Loucy (cell line): Measurements from ENCODE around the gene NANOS3.
A peak's percentile ranks its signal among the peaks of the same experiment; 100 is the strongest.

Experiments used
- H2AFZ ChIP-seq: fragments of 200-600 bp; sonication (generic); 2 replicates; pipeline ENCODE4 v1.6.0; 2016; ENCODE audit warnings: antibody characterized with exemption, mild to moderate bottlenecking, low read length, moderate library complexity
- H3F3A ChIP-seq: fragments of 200-600 bp; 2 replicates; pipeline ENCODE4 v1.6.0; 2016; ENCODE audit warnings: antibody characterized with exemption, low read depth, mild to moderate bottlenecking
- H3K27me3 ChIP-seq: fragments of 200-600 bp; sonication (generic); 2 replicates; pipeline ENCODE4 v1.6.1; 2014; ENCODE audit warnings: low read length, mild to moderate bottlenecking; ENCODE audit not compliant: insufficient read depth, poor library complexity, severe bottlenecking
- H3K36me3 ChIP-seq: fragments of 200-600 bp; sonication (generic); 2 replicates; pipeline ENCODE4 v1.6.1; 2016; ENCODE audit warnings: low read length; ENCODE audit not compliant: insufficient read depth
- H3K4me1 ChIP-seq: fragments of 200-600 bp; sonication (generic); 2 replicates; pipeline ENCODE4 v1.5.1; 2014; ENCODE audit warnings: low read length, mild to moderate bottlenecking; ENCODE audit not compliant: insufficient read depth, poor library complexity, severe bottlenecking
- H3K4me2 ChIP-seq: fragments of 200-600 bp; sonication (generic); 2 replicates; pipeline ENCODE4 v1.6.0; 2014; ENCODE audit warnings: antibody characterized with exemption, low read length, low read depth, mild to moderate bottlenecking; ENCODE audit not compliant: poor library complexity, severe bottlenecking
- H3K4me3 ChIP-seq: fragments of 200-600 bp; sonication (generic); 2 replicates; pipeline ENCODE4 v1.5.1; 2014; ENCODE audit warnings: low read length, mild to moderate bottlenecking, mixed read lengths; ENCODE audit not compliant: poor library complexity, severe bottlenecking
- H3K79me2 ChIP-seq: fragments of 200-600 bp; sonication (generic); 2 replicates; pipeline ENCODE4 v1.6.1; 2014; ENCODE audit warnings: low read length; ENCODE audit not compliant: insufficient read depth
- H3K9ac ChIP-seq: fragments of 200-600 bp; sonication (generic); 2 replicates; pipeline ENCODE4 v1.6.0; 2014; ENCODE audit warnings: mild to moderate bottlenecking, low read depth, low read length, moderate library complexity; ENCODE audit not compliant: poor library complexity, severe bottlenecking
- H3K9me2 ChIP-seq: fragments of 200-600 bp; sonication (generic); replicated peaks from 2 replicates; pipeline ENCODE4 v1.6.1; 2016; ENCODE audit warnings: low read depth, low read length, mixed read lengths
- H3K9me3 ChIP-seq: fragments of 200-600 bp; sonication (generic); 2 replicates; pipeline ENCODE4 v1.6.1; 2014; ENCODE audit warnings: mild to moderate bottlenecking, antibody characterized with exemption, low read length, low read depth; ENCODE audit not compliant: insufficient read depth
- H4K20me1 ChIP-seq: fragments of 200-600 bp; sonication (generic); 2 replicates; pipeline ENCODE4 v1.6.0; 2014; ENCODE audit warnings: antibody characterized with exemption, low read length, mild to moderate bottlenecking; ENCODE audit not compliant: insufficient read depth, poor library complexity, severe bottlenecking
- EZH2phosphoT487 ChIP-seq: fragments of 200-600 bp; IDR thresholded peaks from 2 replicates; pipeline ENCODE4 v1.6.1; 2018; ENCODE audit warnings: antibody characterized with exemption, mild to moderate bottlenecking, moderate library complexity, borderline replicate concordance
- TF ChIP-seq, protein P1 (sequence below): fragments of 200-600 bp; sonication (generic); conservative IDR thresholded peaks from 2 replicates; pipeline ENCODE4 v1.5.1; 2014; ENCODE audit warnings: mild to moderate bottlenecking, antibody characterized with exemption, low read length

Gene NANOS3

DNA sequence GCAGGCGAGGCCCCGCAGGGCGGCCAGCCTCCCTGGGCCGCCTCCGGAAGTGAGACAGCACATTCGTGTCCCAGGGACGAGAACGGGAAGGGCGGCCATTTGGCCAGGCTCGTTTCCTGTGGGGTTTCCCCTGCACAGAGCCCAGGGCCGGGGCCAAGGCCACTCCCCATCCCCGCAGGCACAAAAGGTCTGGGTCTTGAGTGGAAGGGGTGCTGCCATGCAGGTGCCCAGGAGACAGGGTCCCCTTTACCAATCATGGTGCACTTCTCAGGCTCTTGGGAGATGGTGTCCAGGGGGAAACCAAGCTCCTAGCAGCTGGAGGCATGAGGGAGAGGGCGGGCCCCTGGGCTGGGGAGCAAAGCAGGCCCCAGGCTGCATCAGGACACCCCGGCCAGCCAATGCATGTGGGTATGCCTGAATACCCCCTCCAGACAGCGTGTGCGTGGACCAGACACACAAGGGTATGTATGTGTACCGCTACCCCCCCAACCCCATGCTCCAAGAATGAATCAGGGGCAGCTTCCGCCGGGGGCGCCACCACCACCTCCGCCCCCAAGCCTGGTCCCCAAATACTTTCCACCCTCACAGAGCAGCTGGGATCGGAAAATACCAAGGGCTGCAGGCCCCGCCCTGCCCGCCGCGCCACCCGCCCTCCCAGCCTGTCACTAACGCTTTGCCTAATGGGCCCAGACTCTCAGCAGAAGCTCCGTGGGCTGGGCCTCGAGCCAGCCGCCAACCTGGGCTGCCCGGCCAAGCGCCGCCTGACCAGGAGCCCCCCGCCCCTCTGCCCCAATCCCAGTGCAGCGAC lies 37.6 kb upstream of the NANOS3 start:
- Histone ChIP-seq H3F3A (peaks cover 10% of the 10 kb centered on the region), H3K9ac (peak overlapping the region; percentile 98), H3K79me2 (peaks cover 70% of the 10 kb centered on the region), H3K9me3 (no peaks in the 10 kb centered on the region), H4K20me1 (peaks cover 12% of the 10 kb centered on the region), H2AFZ (no peak overlapping the region), H3K4me3 (peak overlapping the region; percentile 87), H3K4me2 (peak overlapping the region; percentile 80), H3K36me3 (no peaks in the 10 kb centered on the region), H3K4me1 (peaks cover 81% of the 10 kb centered on the region), H3K9me2 (no peaks in the 10 kb centered on the region), H3K27me3 (no peaks in the 10 kb centered on the region)
- TF ChIP-seq, protein P1, sequence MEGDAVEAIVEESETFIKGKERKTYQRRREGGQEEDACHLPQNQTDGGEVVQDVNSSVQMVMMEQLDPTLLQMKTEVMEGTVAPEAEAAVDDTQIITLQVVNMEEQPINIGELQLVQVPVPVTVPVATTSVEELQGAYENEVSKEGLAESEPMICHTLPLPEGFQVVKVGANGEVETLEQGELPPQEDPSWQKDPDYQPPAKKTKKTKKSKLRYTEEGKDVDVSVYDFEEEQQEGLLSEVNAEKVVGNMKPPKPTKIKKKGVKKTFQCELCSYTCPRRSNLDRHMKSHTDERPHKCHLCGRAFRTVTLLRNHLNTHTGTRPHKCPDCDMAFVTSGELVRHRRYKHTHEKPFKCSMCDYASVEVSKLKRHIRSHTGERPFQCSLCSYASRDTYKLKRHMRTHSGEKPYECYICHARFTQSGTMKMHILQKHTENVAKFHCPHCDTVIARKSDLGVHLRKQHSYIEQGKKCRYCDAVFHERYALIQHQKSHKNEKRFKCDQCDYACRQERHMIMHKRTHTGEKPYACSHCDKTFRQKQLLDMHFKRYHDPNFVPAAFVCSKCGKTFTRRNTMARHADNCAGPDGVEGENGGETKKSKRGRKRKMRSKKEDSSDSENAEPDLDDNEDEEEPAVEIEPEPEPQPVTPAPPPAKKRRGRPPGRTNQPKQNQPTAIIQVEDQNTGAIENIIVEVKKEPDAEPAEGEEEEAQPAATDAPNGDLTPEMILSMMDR, result no peak
- no peak for TF ChIP-seq EZH2phosphoT487

DNA sequence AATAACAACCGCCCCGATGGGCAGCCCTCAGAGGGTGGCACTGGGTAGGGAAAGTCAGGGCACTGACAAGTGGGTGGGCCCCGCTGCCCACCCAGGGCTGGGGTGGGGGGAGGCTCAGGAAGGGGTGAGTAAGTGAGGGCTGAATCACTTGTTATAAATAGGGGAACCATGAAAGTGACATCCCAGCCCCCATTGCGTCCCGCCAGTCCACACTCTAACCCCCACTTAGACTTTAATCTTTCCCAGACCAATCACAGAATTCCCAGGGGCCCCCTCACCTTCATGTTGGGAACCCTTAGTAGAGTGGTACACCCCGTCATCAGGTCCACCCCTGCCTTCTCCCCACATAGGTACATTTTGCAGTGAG lies 37.0 kb upstream of the NANOS3 start:
- peak overlapping the region; percentile 98 for H3K9ac ChIP-seq
- H3K36me3 ChIP-seq, result no peaks in the 10 kb centered on the region
- peaks cover 10% of the 10 kb centered on the region for H3F3A ChIP-seq
- no peak overlapping the region for H2AFZ ChIP-seq
- H3K9me2 ChIP-seq, result no peaks in the 10 kb centered on the region
- peaks cover 12% of the 10 kb centered on the region for H4K20me1 ChIP-seq
- H3K4me2 ChIP-seq, result peak overlapping the region; percentile 80
- no peaks in the 10 kb centered on the region for H3K27me3 ChIP-seq
- no peaks in the 10 kb centered on the region for H3K9me3 ChIP-seq
- peaks cover 75% of the 10 kb centered on the region for H3K4me1 ChIP-seq
- H3K79me2 ChIP-seq, result peaks cover 65% of the 10 kb centered on the region
- peak overlapping the region; percentile 87 for H3K4me3 ChIP-seq
- TF ChIP-seq, protein P1, result no peak
- no peak for TF ChIP-seq EZH2phosphoT487

DNA sequence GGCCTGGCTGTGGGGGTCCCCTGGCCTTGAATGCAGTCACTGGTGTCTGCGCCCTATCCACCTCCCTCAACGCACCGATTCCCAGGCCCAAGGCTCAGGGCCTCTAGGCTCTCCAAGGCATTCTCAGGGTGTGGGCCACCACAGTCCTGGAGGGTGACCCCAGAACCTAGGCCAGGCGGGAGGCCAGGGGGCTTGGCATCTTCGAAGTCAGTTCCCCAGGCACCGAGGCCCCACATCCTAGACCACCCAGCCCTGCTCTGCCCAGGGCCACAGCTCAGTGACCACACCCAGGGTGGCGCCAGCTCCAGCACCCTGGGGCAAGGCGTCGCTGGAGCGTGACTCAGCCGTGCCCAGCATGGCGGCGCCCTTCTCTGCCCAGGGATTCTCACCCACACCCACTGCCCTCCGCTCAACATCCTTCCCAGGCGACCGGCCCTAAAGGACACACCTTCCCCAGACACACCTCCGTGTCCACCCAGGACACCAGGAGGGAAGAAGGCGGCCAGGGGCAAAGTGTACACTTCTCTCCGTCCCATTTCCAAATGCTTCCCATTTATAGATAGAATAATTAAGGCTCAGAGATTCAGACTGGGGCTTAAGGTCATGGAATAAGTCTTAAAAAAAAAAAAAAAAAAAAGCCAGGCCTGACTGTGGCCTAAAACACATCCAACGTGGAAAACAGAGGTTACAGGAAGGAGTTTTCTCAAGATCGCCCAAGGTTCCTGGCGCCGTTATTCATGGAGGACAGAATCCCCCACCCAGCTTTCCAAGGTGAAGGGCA lies 36.4 kb upstream of the NANOS3 start:
- Histone ChIP-seq H3K4me3 (peak overlapping the region; percentile 87), H3K36me3 (no peaks in the 10 kb centered on the region), H3K4me2 (peak overlapping the region; percentile 80), H3K9me3 (no peaks in the 10 kb centered on the region), H3F3A (peaks cover 10% of the 10 kb centered on the region), H2AFZ (no peak overlapping the region), H3K9me2 (no peaks in the 10 kb centered on the region), H3K79me2 (peaks cover 61% of the 10 kb centered on the region), H4K20me1 (peaks cover 12% of the 10 kb centered on the region), H3K4me1 (peaks cover 69% of the 10 kb centered on the region), H3K9ac (peak overlapping the region; percentile 98), H3K27me3 (no peaks in the 10 kb centered on the region)
- TF ChIP-seq, protein P1, result no peak
- no peak for TF ChIP-seq EZH2phosphoT487
